Chondrocyte (in vitro differentiated cells): ENCODE data around the gene FTCDNL1. TPM values are rescaled to one million over a fixed set of nuclear protein-coding genes. Genes with fewer than 3 reads are reported as not detected.

Experiments
- DNase-seq: peaks from one replicate; pipeline ENCODE4 v3.0.0; 2021; ENCODE audit warnings: mixed read lengths, low spot score
- H3K27ac Mint-ChIP-seq: one replicate; pipeline ENCODE4 v1.8.0; 2021; ENCODE audit warnings: mild to moderate bottlenecking, moderate library complexity, mixed read lengths; ENCODE audit not compliant: unreplicated experiment
- H3K27me3 Mint-ChIP-seq: 2 replicates; pipeline ENCODE4 v1.8.0; 2021; ENCODE audit warnings: low read depth, mixed read lengths
- H3K36me3 Mint-ChIP-seq: 2 replicates; pipeline ENCODE4 v1.8.0; 2021; ENCODE audit warnings: low read depth, mixed read lengths
- H3K4me1 Mint-ChIP-seq: 2 replicates; pipeline ENCODE4 v1.8.0; 2021; ENCODE audit warnings: low read depth, mild to moderate bottlenecking, mixed read lengths
- H3K4me3 Mint-ChIP-seq: one replicate; pipeline ENCODE4 v1.8.0; 2021; ENCODE audit warnings: mild to moderate bottlenecking, moderate library complexity, mixed read lengths; ENCODE audit not compliant: unreplicated experiment
- H3K9me3 Mint-ChIP-seq: 2 replicates; pipeline ENCODE4 v1.8.0; 2021; ENCODE audit warnings: low read depth, mixed read lengths
- CTCF ChIP-seq: fragments of 200-600 bp; sonication (generic); IDR thresholded peaks from 2 replicates; pipeline ENCODE4 v1.5.0; 2021; ENCODE audit warnings: antibody characterized with exemption, mild to moderate bottlenecking, moderate library complexity
- total RNA-seq: library from RNA; stranded (reverse); gene quantifications from 3 replicates; pipeline ENCODE4 v1.2.1, GENCODE V29; 2021

FTCDNL1 gene
- total RNA-seq, 1 donor from 2014 or later: 0.65 TPM

GRCh38 chr2:199830531-199830930 is 20.5 kb downstream of the FTCDNL1 start:
- TF ChIP-seq CTCF: no peak
- no peak for DNase-seq
- H3K27me3 Mint-ChIP-seq: peaks cover 8% of the 10 kb centered on the region
- H3K4me3 Mint-ChIP-seq: no peak overlapping the region
- peaks cover 6% of the 10 kb centered on the region for H3K4me1 Mint-ChIP-seq
- no peaks in the 10 kb centered on the region for H3K9me3 Mint-ChIP-seq
- no peaks in the 10 kb centered on the region for H3K36me3 Mint-ChIP-seq
- H3K27ac Mint-ChIP-seq: no peak overlapping the region

GRCh38 chr2:199829628-199830027 is 21.4 kb downstream of the FTCDNL1 start:
- H3K36me3 Mint-ChIP-seq: no peaks in the 10 kb centered on the region
- TF ChIP-seq CTCF: no peak
- H3K27ac Mint-ChIP-seq: no peak overlapping the region
- H3K4me1 Mint-ChIP-seq: peaks cover 6% of the 10 kb centered on the region
- DNase-seq: no peak
- no peaks in the 10 kb centered on the region for H3K9me3 Mint-ChIP-seq
- no peak overlapping the region for H3K4me3 Mint-ChIP-seq
- peaks cover 11% of the 10 kb centered on the region for H3K27me3 Mint-ChIP-seq

- TF ChIP-seq CTCF: no peak
- H3K4me1 Mint-ChIP-seq: peaks cover 5% of the 10 kb centered on the region
- peaks cover 3% of the 10 kb centered on the region for H3K27me3 Mint-ChIP-seq
- no peaks in the 10 kb centered on the region for H3K36me3 Mint-ChIP-seq
- no peak overlapping the region for H3K27ac Mint-ChIP-seq
- DNase-seq: no peak
- H3K4me3 Mint-ChIP-seq: no peak overlapping the region
- H3K9me3 Mint-ChIP-seq: no peaks in the 10 kb centered on the region
Observed at GRCh38 chr2:199819746-199820145, 31.2 kb downstream of the FTCDNL1 start.

GRCh38 chr2:199818754-199819153 is 32.2 kb downstream of the FTCDNL1 start:
- H3K36me3 Mint-ChIP-seq: no peaks in the 10 kb centered on the region
- no peak overlapping the region for H3K27ac Mint-ChIP-seq
- TF ChIP-seq CTCF: no peak
- H3K9me3 Mint-ChIP-seq: no peaks in the 10 kb centered on the region
- no peak overlapping the region for H3K4me3 Mint-ChIP-seq
- peaks cover 3% of the 10 kb centered on the region for H3K27me3 Mint-ChIP-seq
- H3K4me1 Mint-ChIP-seq: peaks cover 10% of the 10 kb centered on the region
- DNase-seq: no peak

- H3K4me1 Mint-ChIP-seq: peaks cover 10% of the 10 kb centered on the region
- TF ChIP-seq CTCF: no peak
- H3K27ac Mint-ChIP-seq: no peak overlapping the region
- peaks cover 3% of the 10 kb centered on the region for H3K27me3 Mint-ChIP-seq
- H3K4me3 Mint-ChIP-seq: no peak overlapping the region
- H3K36me3 Mint-ChIP-seq: no peaks in the 10 kb centered on the region
- H3K9me3 Mint-ChIP-seq: no peaks in the 10 kb centered on the region
- no peak for DNase-seq
Observed at GRCh38 chr2:199818026-199818425, 33.0 kb downstream of the FTCDNL1 start.
